ENCODE results near the gene TVP23A.

- TF ChIP-seq CTCF (IDR thresholded peaks at IDR 0.05) = no peak
- no peak for TF ChIP-seq POLR2A (IDR thresholded peaks at IDR 0.05)
Observed at GRCh38 chr16:10839279-10839666, 20.7 kb upstream of the TVP23A start.
